Measurements from ENCODE around the gene SORCS2. TPM values are rescaled to one million over a fixed set of nuclear protein-coding genes. Genes with fewer than 3 reads are reported as not detected.

The SORCS2 gene
- total RNA-seq, 1 experiment from 2014 or later, result not detected

- no peak for DNase-seq (ENCODE audit: low spot score)
- in situ Hi-C loops (cut with HindIII; ENCODE audit: low sequenced_read_pairs), result no loop called here
Observed at GRCh38 chr4:7399440-7400234, 207.3 kb downstream of the SORCS2 start.

- in situ Hi-C loops (cut with HindIII; ENCODE audit: low sequenced_read_pairs), result no loop called here
- no peak for DNase-seq (ENCODE audit: low spot score)
Observed at GRCh38 chr4:7400671-7401298, 208.4 kb downstream of the SORCS2 start.

GRCh38 chr4:7402526-7402925, 210.2 kb downstream of the SORCS2 start:
- in situ Hi-C loops (cut with HindIII; ENCODE audit: low sequenced_read_pairs), result no loop called here
- DNase-seq (ENCODE audit: low spot score), result no peak

GRCh38 chr4:7403001-7403400, 210.7 kb downstream of the SORCS2 start:
- in situ Hi-C loops (cut with HindIII; ENCODE audit: low sequenced_read_pairs), result no loop called here
- no peak for DNase-seq (ENCODE audit: low spot score)

GRCh38 chr4:7408166-7408565, 215.8 kb downstream of the SORCS2 start:
- DNase-seq (ENCODE audit: low spot score), result no peak
- in situ Hi-C loops (cut with HindIII; ENCODE audit: low sequenced_read_pairs), result no loop called here

- DNase-seq (ENCODE audit: low spot score), result no peak
- in situ Hi-C loops (cut with HindIII; ENCODE audit: low sequenced_read_pairs), result no loop called here
Observed at GRCh38 chr4:7410446-7410845, 218.1 kb downstream of the SORCS2 start.

GRCh38 chr4:7411491-7411890, 219.2 kb downstream of the SORCS2 start:
- no peak for DNase-seq (ENCODE audit: low spot score)
- in situ Hi-C loops (cut with HindIII; ENCODE audit: low sequenced_read_pairs), result no loop called here

GRCh38 chr4:7411896-7412553, 219.7 kb downstream of the SORCS2 start:
- in situ Hi-C loops (cut with HindIII; ENCODE audit: low sequenced_read_pairs), result no loop called here
- no peak for DNase-seq (ENCODE audit: low spot score)

GRCh38 chr4:7412554-7412912, 220.2 kb downstream of the SORCS2 start:
- in situ Hi-C loops (cut with HindIII; ENCODE audit: low sequenced_read_pairs), result no loop called here

GRCh38 chr4:7414046-7414445, 221.7 kb downstream of the SORCS2 start:
- in situ Hi-C loops (cut with HindIII; ENCODE audit: low sequenced_read_pairs), result no loop called here
- DNase-seq (ENCODE audit: low spot score), result no peak

More at GRCh38 chr4:7412554-7412912, 220.2 kb downstream of the SORCS2 start:
- DNase-seq (ENCODE audit: low spot score), result no peak

GRCh38 chr4:7414736-7415510, 222.6 kb downstream of the SORCS2 start:
- in situ Hi-C loops (cut with HindIII; ENCODE audit: low sequenced_read_pairs), result no loop called here
- no peak for DNase-seq (ENCODE audit: low spot score)

- DNase-seq (ENCODE audit: low spot score), result no peak
- in situ Hi-C loops (cut with HindIII; ENCODE audit: low sequenced_read_pairs), result no loop called here
Observed at GRCh38 chr4:7415927-7416686, 223.8 kb downstream of the SORCS2 start.

GRCh38 chr4:7416745-7417432, 224.6 kb downstream of the SORCS2 start:
- in situ Hi-C loops (cut with HindIII; ENCODE audit: low sequenced_read_pairs), result no loop called here
- no peak for DNase-seq (ENCODE audit: low spot score)

- in situ Hi-C loops (cut with HindIII; ENCODE audit: low sequenced_read_pairs), result no loop called here
- no peak for DNase-seq (ENCODE audit: low spot score)
Observed at GRCh38 chr4:7417639-7418038, 225.3 kb downstream of the SORCS2 start.

- DNase-seq (ENCODE audit: low spot score), result no peak
Observed at GRCh38 chr4:7418131-7418943, 226.0 kb downstream of the SORCS2 start.

GRCh38 chr4:7419961-7420660, 227.8 kb downstream of the SORCS2 start:
- no peak for DNase-seq (ENCODE audit: low spot score)
- in situ Hi-C loops (cut with HindIII; ENCODE audit: low sequenced_read_pairs), result no loop called here

More at GRCh38 chr4:7418131-7418943, 226.0 kb downstream of the SORCS2 start:
- in situ Hi-C loops (cut with HindIII; ENCODE audit: low sequenced_read_pairs), result no loop called here

GRCh38 chr4:7420661-7421040, 228.3 kb downstream of the SORCS2 start:
- in situ Hi-C loops (cut with HindIII; ENCODE audit: low sequenced_read_pairs), result no loop called here
- DNase-seq (ENCODE audit: low spot score), result no peak

Measured in G401 (cell line).